ENCODE data around the gene FOXL1. TPM values are rescaled to one million over a fixed set of nuclear protein-coding genes. Genes with fewer than 3 reads are reported as not detected.

FOXL1 gene
- polyA plus RNA-seq, 1 donor (not counting 4 experiments of a cell fraction or from before 2014, with no cell fraction given) = 0.10 TPM

DNA sequence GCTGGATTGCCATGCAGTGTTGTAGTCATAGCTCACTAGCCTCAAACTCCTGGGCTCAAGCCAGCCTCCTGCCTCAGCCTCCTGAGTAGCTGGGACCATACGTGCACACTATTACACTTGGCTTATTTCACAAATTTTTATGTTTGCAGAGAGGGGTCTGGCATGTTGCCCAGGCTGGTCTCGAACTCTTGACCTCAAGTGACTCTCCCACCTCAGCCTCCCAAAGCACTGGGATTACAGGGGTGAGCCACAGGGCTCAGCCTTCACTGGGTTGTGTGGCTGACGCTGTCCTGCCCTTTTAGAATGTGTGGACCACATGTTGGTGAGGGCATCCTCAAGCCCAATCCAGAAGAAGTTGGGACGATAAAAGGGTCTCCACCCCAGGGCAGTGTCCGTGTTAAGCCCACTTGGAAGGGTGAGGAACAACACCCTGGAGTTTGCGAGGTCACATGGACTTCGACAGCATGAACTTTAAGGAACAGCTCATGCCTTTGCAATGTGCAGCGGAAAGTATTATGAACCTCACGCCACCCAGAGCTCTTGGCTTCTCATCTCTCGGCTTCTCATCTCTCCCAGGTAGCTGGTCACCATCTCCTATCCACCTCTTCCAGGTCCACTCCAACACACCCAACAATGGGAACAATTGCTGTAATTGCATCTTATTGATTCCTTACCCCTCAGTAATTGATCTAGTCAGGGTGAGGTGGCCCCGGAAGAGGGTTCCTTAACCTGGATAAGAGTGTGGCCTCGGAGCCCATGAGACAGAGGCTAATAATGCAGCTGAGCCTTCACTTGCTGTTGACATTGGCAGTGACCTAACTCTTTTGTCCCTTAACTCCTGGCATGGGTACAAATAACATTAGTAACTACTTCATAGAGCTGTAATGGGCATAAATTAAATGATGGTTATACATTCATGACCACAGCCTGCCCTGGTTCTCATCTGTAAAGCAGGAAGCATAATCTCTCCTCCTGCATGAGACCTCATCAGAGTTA, 6.7 kb downstream of the FOXL1 start:
- no peak for FAIRE-seq
- TF ChIP-seq, protein P1, sequence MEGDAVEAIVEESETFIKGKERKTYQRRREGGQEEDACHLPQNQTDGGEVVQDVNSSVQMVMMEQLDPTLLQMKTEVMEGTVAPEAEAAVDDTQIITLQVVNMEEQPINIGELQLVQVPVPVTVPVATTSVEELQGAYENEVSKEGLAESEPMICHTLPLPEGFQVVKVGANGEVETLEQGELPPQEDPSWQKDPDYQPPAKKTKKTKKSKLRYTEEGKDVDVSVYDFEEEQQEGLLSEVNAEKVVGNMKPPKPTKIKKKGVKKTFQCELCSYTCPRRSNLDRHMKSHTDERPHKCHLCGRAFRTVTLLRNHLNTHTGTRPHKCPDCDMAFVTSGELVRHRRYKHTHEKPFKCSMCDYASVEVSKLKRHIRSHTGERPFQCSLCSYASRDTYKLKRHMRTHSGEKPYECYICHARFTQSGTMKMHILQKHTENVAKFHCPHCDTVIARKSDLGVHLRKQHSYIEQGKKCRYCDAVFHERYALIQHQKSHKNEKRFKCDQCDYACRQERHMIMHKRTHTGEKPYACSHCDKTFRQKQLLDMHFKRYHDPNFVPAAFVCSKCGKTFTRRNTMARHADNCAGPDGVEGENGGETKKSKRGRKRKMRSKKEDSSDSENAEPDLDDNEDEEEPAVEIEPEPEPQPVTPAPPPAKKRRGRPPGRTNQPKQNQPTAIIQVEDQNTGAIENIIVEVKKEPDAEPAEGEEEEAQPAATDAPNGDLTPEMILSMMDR (optimal IDR thresholded peaks at IDR 0.05 in 1 of 3, IDR thresholded peaks at IDR 0.05 in 1 of 3, conservative IDR thresholded peaks at IDR 0.05 in 1 of 3; ENCODE audit: extremely low read depth in 1 of 3, insufficient read depth in 2 of 3, low read length in 3 of 3) = no peak
- TF ChIP-seq EZH2 (IDR thresholded peaks at IDR 0.05; ENCODE audit: low read length) = no peak
- Histone ChIP-seq H3K4me3 (ENCODE audit: control insufficient read depth in 2 of 3, extremely low read depth in 1 of 3, insufficient read depth in 2 of 3, low read depth in 1 of 3, low read length in 3 of 3) (no peak overlapping the region), H3K79me2 (ENCODE audit: control insufficient read depth, insufficient read depth, low read length) (no peaks in the 10 kb centered on the region), H3K9ac (ENCODE audit: control insufficient read depth, extremely low read depth, insufficient read depth, low read length) (no peak overlapping the region), H3K27ac (ENCODE audit: control insufficient read depth, insufficient read depth, low read length) (no peak overlapping the region), H2AFZ (ENCODE audit: control insufficient read depth, low read length) (no peak overlapping the region), H3K27me3 (ENCODE audit: control insufficient read depth, extremely low read depth, insufficient read depth, low read length) (peaks cover 1% of the 10 kb centered on the region), H4K20me1 (ENCODE audit: control insufficient read depth, extremely low read depth, insufficient read depth, low read length) (no peaks in the 10 kb centered on the region), H3K36me3 (ENCODE audit: control insufficient read depth in 2 of 2, extremely low read depth in 1 of 2, insufficient read depth in 2 of 2, low read length in 2 of 2) (no peaks in the 10 kb centered on the region), H3K9me3 (ENCODE audit: control insufficient read depth, low read depth, low read length) (no peaks in the 10 kb centered on the region), H3K4me1 (ENCODE audit: control insufficient read depth, extremely low read depth, insufficient read depth, low read length) (no peaks in the 10 kb centered on the region), H3K4me2 (ENCODE audit: control insufficient read depth, extremely low read depth, insufficient read depth, low read depth, low read length) (no peak overlapping the region), H3K9me1 (ENCODE audit: control insufficient read depth, extremely low read depth, insufficient read depth, low read length) (no peaks in the 10 kb centered on the region)
- dilution Hi-C loops (cut with MboI; ENCODE audit: extremely low pct_ligation_motif_present, low sequenced_read_pairs) = no loop called here
- DNase-seq (ENCODE audit: low read depth, low spot score) = no peak

DNA sequence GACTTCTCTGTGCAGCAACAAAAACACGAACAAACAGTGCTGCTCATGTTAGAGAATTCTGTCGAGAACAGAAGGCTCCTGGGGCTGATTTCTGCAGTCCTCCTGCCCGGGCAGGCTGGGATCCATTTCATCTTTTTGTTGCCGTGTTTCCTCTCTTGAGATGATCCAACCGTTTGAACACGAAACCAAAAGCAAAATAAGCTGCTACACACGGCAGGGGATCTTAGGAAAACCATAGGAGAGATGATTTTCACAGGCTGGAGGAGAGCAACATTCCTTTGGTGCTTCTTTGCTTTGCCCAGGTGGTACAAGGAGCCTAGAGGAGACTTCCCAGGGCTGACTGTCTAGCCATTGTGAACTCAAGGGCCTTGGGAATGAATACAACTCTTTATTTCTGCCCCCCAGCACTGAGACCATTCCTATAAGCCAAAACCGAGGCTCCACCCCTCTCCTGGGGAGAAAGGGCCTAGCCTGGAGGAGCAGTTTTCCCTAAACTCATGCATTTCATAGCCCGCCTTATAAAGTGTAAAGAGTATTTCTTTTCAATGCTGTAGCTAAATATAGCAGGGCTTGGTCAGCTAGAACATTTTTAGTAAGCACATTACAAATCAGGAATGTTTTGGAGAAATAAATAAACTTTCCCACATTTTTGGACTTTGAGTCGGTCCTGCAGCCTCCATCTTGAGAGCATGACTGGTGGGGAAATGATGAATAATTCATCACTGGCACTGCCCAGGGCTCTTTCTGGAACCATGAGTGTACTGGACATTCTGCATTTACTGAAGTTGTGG, 7.7 kb downstream of the FOXL1 start:
- Histone ChIP-seq H2AFZ (ENCODE audit: control insufficient read depth, low read length) (no peak overlapping the region), H3K79me2 (ENCODE audit: control insufficient read depth, insufficient read depth, low read length) (no peaks in the 10 kb centered on the region), H3K4me3 (ENCODE audit: control insufficient read depth in 2 of 3, extremely low read depth in 1 of 3, insufficient read depth in 2 of 3, low read depth in 1 of 3, low read length in 3 of 3) (no peak overlapping the region), H3K27me3 (ENCODE audit: control insufficient read depth, extremely low read depth, insufficient read depth, low read length) (no peaks in the 10 kb centered on the region), H3K9me3 (ENCODE audit: control insufficient read depth, low read depth, low read length) (no peaks in the 10 kb centered on the region), H3K27ac (ENCODE audit: control insufficient read depth, insufficient read depth, low read length) (no peak overlapping the region), H3K9me1 (ENCODE audit: control insufficient read depth, extremely low read depth, insufficient read depth, low read length) (no peaks in the 10 kb centered on the region), H3K36me3 (ENCODE audit: control insufficient read depth in 2 of 2, extremely low read depth in 1 of 2, insufficient read depth in 2 of 2, low read length in 2 of 2) (no peaks in the 10 kb centered on the region), H4K20me1 (ENCODE audit: control insufficient read depth, extremely low read depth, insufficient read depth, low read length) (no peaks in the 10 kb centered on the region), H3K4me2 (ENCODE audit: control insufficient read depth, extremely low read depth, insufficient read depth, low read depth, low read length) (no peak overlapping the region), H3K4me1 (ENCODE audit: control insufficient read depth, extremely low read depth, insufficient read depth, low read length) (no peaks in the 10 kb centered on the region), H3K9ac (ENCODE audit: control insufficient read depth, extremely low read depth, insufficient read depth, low read length) (no peak overlapping the region)
- dilution Hi-C loops (cut with MboI; ENCODE audit: extremely low pct_ligation_motif_present, low sequenced_read_pairs) = no loop called here
- TF ChIP-seq, protein P1 (optimal IDR thresholded peaks at IDR 0.05 in 1 of 3, IDR thresholded peaks at IDR 0.05 in 1 of 3, conservative IDR thresholded peaks at IDR 0.05 in 1 of 3; ENCODE audit: extremely low read depth in 1 of 3, insufficient read depth in 2 of 3, low read length in 3 of 3) = no peak
- no peak for TF ChIP-seq EZH2 (IDR thresholded peaks at IDR 0.05; ENCODE audit: low read length)
- no peak for DNase-seq (ENCODE audit: low read depth, low spot score)
- no peak for FAIRE-seq

Data from keratinocyte (primary cell).